NCI-H526 treated with DMSO at 0.1 percent for 48 hours (cell line): ENCODE data around the gene TIAM1.

Source experiments
- DNase-seq: peaks from one replicate; lab custom pipeline; 2025; lab: John Stamatoyannopoulos, UW

The TIAM1 gene

GRCh38 chr21:31283025-31283424 lies 61.0 kb downstream of the TIAM1 start:
- no peak for DNase-seq

GRCh38 chr21:31282095-31282709 lies 61.9 kb downstream of the TIAM1 start:
- DNase-seq, result no peak

GRCh38 chr21:31281561-31281960 lies 62.5 kb downstream of the TIAM1 start:
- no peak for DNase-seq

- DNase-seq, result no peak
Observed at GRCh38 chr21:31279986-31280385, 64.1 kb downstream of the TIAM1 start.

- DNase-seq, result peak; percentile 59
Observed at GRCh38 chr21:31279214-31279613, 64.8 kb downstream of the TIAM1 start.

- DNase-seq, result peak; percentile 59
Observed at GRCh38 chr21:31278511-31279130, 65.4 kb downstream of the TIAM1 start.

- DNase-seq, result no peak
Observed at GRCh38 chr21:31276663-31277062, 67.4 kb downstream of the TIAM1 start.

GRCh38 chr21:31275901-31276300 lies 68.2 kb downstream of the TIAM1 start:
- no peak for DNase-seq

GRCh38 chr21:31273278-31273677 lies 70.8 kb downstream of the TIAM1 start:
- no peak for DNase-seq

- DNase-seq, result no peak
Observed at GRCh38 chr21:31268090-31268489, 76.0 kb downstream of the TIAM1 start.

GRCh38 chr21:31267644-31268043 lies 76.4 kb downstream of the TIAM1 start:
- DNase-seq, result no peak

GRCh38 chr21:31266241-31266640 lies 77.8 kb downstream of the TIAM1 start:
- DNase-seq, result no peak

GRCh38 chr21:31265366-31266013 lies 78.6 kb downstream of the TIAM1 start:
- DNase-seq, result no peak

- DNase-seq, result no peak
Observed at GRCh38 chr21:31264574-31264973, 79.5 kb downstream of the TIAM1 start.

GRCh38 chr21:31262728-31263127 lies 81.3 kb downstream of the TIAM1 start:
- DNase-seq, result no peak

- no peak for DNase-seq
Observed at GRCh38 chr21:31261759-31262158, 82.3 kb downstream of the TIAM1 start.

GRCh38 chr21:31260790-31261189 lies 83.3 kb downstream of the TIAM1 start:
- DNase-seq, result no peak

- no peak for DNase-seq
Observed at GRCh38 chr21:31258073-31258472, 86.0 kb downstream of the TIAM1 start.

- no peak for DNase-seq
Observed at GRCh38 chr21:31257265-31257664, 86.8 kb downstream of the TIAM1 start.

GRCh38 chr21:31255896-31256295 lies 88.2 kb downstream of the TIAM1 start:
- DNase-seq, result no peak

GRCh38 chr21:31255036-31255435 lies 89.0 kb downstream of the TIAM1 start:
- DNase-seq, result no peak

GRCh38 chr21:31254131-31254530 lies 89.9 kb downstream of the TIAM1 start:
- no peak for DNase-seq

GRCh38 chr21:31253684-31254083 lies 90.4 kb downstream of the TIAM1 start:
- no peak for DNase-seq

GRCh38 chr21:31252611-31253010 lies 91.5 kb downstream of the TIAM1 start:
- no peak for DNase-seq
